Kidney glomerular epithelial cell (primary cell): ENCODE data around the gene SDK1.

Source experiments
- DNase-seq: peaks from one replicate; lab custom pipeline; 2025; lab: John Stamatoyannopoulos, UW

SDK1 gene

GRCh38 chr7:3795781-3796180 lies 494.7 kb downstream of the SDK1 start:
- DNase-seq, result no peak

- no peak for DNase-seq
Measured at GRCh38 chr7:3805151-3805550, 504.1 kb downstream of the SDK1 start.

- no peak for DNase-seq
Measured at GRCh38 chr7:3806516-3806915, 505.5 kb downstream of the SDK1 start.

- DNase-seq, result no peak
Measured at GRCh38 chr7:3807824-3808223, 506.8 kb downstream of the SDK1 start.

GRCh38 chr7:3821488-3821887 lies 520.4 kb downstream of the SDK1 start:
- no peak for DNase-seq

GRCh38 chr7:3825491-3825890 lies 524.4 kb downstream of the SDK1 start:
- DNase-seq, result no peak

- no peak for DNase-seq
Measured at GRCh38 chr7:3832199-3832598, 531.1 kb downstream of the SDK1 start.

- no peak for DNase-seq
Measured at GRCh38 chr7:3835109-3835508, 534.1 kb downstream of the SDK1 start.

- DNase-seq, result no peak
Measured at GRCh38 chr7:3836855-3837254, 535.8 kb downstream of the SDK1 start.

GRCh38 chr7:3844540-3845151 lies 543.6 kb downstream of the SDK1 start:
- no peak for DNase-seq

- no peak for DNase-seq
Measured at GRCh38 chr7:3846738-3847137, 545.7 kb downstream of the SDK1 start.

GRCh38 chr7:3847336-3847735 lies 546.3 kb downstream of the SDK1 start:
- no peak for DNase-seq

GRCh38 chr7:3859431-3859830 lies 558.4 kb downstream of the SDK1 start:
- no peak for DNase-seq

- DNase-seq, result no peak
Measured at GRCh38 chr7:3860932-3861331, 559.9 kb downstream of the SDK1 start.

GRCh38 chr7:3861386-3861785 lies 560.3 kb downstream of the SDK1 start:
- no peak for DNase-seq

GRCh38 chr7:3861941-3862340 lies 560.9 kb downstream of the SDK1 start:
- peak; percentile 92 for DNase-seq

GRCh38 chr7:3862774-3863173 lies 561.7 kb downstream of the SDK1 start:
- no peak for DNase-seq

- no peak for DNase-seq
Measured at GRCh38 chr7:3866277-3866676, 565.2 kb downstream of the SDK1 start.

- DNase-seq, result no peak
Measured at GRCh38 chr7:3867863-3868262, 566.8 kb downstream of the SDK1 start.

- DNase-seq, result no peak
Measured at GRCh38 chr7:3879355-3880075, 578.5 kb downstream of the SDK1 start.

- DNase-seq, result no peak
Measured at GRCh38 chr7:3880228-3880987, 579.4 kb downstream of the SDK1 start.

GRCh38 chr7:3882782-3883181 lies 581.7 kb downstream of the SDK1 start:
- no peak for DNase-seq

- no peak for DNase-seq
Measured at GRCh38 chr7:3884543-3884942, 583.5 kb downstream of the SDK1 start.
